Progenitor cell of endocrine pancreas (in vitro differentiated cells): ENCODE data around the gene BAK1. TPM values are rescaled to one million over a fixed set of nuclear protein-coding genes. Genes with fewer than 3 reads are reported as not detected.

Experiments used
- DNase-seq: peaks from one replicate; pipeline ENCODE4 v3.0.0; 2021; ENCODE audit warnings: low spot score; ENCODE audit not compliant: unreplicated experiment
- H3K27ac Mint-ChIP-seq: 2 replicates; pipeline ENCODE4 v1.8.0; 2021; ENCODE audit warnings: mild to moderate bottlenecking, moderate library complexity, mixed read lengths
- H3K27me3 Mint-ChIP-seq: 2 replicates; pipeline ENCODE4 v1.8.0; 2021; ENCODE audit warnings: mixed read lengths
- H3K36me3 Mint-ChIP-seq: 2 replicates; pipeline ENCODE4 v1.8.0; 2022; ENCODE audit warnings: mixed read lengths; ENCODE audit not compliant: insufficient read depth
- H3K4me1 Mint-ChIP-seq: 2 replicates; pipeline ENCODE4 v1.8.0; 2021; ENCODE audit warnings: low read depth, mixed read lengths
- H3K4me3 Mint-ChIP-seq: 2 replicates; pipeline ENCODE4 v1.8.0; 2021; ENCODE audit warnings: low read depth, mild to moderate bottlenecking, moderate library complexity, mixed read lengths
- H3K9me3 Mint-ChIP-seq: 2 replicates; pipeline ENCODE4 v1.8.0; 2021; ENCODE audit warnings: low read depth, mixed read lengths
- long read RNA-seq: library from polyadenylated mRNA; unstranded; transcript quantifications from one replicate; pipeline ENCODE4 v2.0.0, GENCODE V29; 2020
- total RNA-seq: library from RNA; stranded (reverse); gene quantifications from 2 replicates; pipeline ENCODE4 v1.2.1, GENCODE V29; 2021
- TF ChIP-seq, protein P1 (sequence below): fragments of 200-600 bp; sonication (generic); IDR thresholded peaks from one replicate; pipeline ENCODE4 v1.5.0; 2021; ENCODE audit warnings: antibody characterized with exemption, mild to moderate bottlenecking; ENCODE audit not compliant: unreplicated experiment

The BAK1 gene
- 21.0 and 22.4 TPM in 2 replicates for total RNA-seq
- long read RNA-seq, transcript BAK1-202 (6 exons, 2,136 nt) = major isoform, 54 of 60 reads
- long read RNA-seq, partial matches to known transcripts = 3 of 60 reads
- long read RNA-seq, other reads (novel, unspliced or antisense) = 3 of 60 reads

DNA sequence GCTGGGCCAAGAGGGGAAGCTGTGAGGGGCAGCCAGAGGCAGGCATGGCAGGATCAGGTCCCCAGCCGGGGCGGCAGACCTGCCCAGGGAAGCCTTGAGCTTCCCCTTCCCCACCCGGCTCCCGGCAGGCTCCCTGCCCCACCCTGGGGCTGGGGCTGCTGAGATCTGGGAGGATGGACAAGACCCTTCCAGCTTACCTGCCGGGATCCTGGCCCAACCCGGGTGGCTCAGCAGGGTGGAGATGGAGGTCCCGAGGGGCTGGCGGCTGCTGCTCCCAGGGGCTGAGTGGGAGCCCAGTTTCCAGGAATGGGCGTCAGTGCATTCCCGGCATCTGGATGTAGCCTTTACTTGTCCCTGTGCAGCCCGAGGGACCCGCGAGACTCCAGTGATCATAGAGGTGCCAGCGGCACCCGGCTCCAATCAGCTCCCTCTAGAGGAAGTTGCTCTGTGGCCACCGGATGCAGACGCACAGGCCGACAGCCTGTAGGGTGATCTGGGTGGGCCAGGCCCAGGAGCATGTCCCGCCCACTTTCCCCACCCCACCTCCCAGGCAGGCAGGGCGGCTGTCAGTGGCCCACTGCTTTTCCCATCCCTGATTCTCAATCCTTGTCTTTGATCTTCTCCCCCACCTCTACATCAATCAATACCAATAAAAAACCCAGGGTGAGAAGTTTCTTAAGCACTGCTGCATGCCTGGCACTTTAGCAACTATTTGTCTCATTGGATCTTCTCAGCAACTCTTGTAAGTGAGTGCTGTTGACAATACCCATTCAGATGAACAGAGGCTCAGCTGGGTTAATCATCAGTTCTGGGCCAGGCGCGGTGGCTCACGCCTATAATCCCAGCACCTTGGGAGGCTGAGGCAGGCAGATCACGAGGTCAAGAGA is at the start of gene BAK1:
TSS of gene BAK1 (minus strand) at position 449 of the 887 bp plus-strand sequence. CDS start 2,672 bp downstream, outside the sequence.
- DNase-seq = peak; percentile 79
- Mint-ChIP-seq H3K27me3 (no peaks in the 10 kb centered on the region), H3K27ac (peak within 1 kb of the TSS; percentile 89), H3K36me3 (peaks cover 1% of the 10 kb centered on the region), H3K4me3 (peak within 1 kb of the TSS; percentile 78), H3K4me1 (peaks cover 10% of the 10 kb centered on the region), H3K9me3 (no peaks in the 10 kb centered on the region)
- TF ChIP-seq, protein P1, sequence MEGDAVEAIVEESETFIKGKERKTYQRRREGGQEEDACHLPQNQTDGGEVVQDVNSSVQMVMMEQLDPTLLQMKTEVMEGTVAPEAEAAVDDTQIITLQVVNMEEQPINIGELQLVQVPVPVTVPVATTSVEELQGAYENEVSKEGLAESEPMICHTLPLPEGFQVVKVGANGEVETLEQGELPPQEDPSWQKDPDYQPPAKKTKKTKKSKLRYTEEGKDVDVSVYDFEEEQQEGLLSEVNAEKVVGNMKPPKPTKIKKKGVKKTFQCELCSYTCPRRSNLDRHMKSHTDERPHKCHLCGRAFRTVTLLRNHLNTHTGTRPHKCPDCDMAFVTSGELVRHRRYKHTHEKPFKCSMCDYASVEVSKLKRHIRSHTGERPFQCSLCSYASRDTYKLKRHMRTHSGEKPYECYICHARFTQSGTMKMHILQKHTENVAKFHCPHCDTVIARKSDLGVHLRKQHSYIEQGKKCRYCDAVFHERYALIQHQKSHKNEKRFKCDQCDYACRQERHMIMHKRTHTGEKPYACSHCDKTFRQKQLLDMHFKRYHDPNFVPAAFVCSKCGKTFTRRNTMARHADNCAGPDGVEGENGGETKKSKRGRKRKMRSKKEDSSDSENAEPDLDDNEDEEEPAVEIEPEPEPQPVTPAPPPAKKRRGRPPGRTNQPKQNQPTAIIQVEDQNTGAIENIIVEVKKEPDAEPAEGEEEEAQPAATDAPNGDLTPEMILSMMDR = peak; percentile 62

GRCh38 chr6:33628401-33628964 is 48.4 kb upstream of the BAK1 start:
- Mint-ChIP-seq H3K9me3 (no peaks in the 10 kb centered on the region), H3K4me3 (no peak overlapping the region), H3K27me3 (peaks cover 17% of the 10 kb centered on the region), H3K36me3 (peaks cover 5% of the 10 kb centered on the region), H3K4me1 (peaks cover 35% of the 10 kb centered on the region), H3K27ac (peak overlapping the region; percentile 93)
- no peak for DNase-seq
- TF ChIP-seq, protein P1 = no peak

- peaks cover 17% of the 10 kb centered on the region for H3K27me3 Mint-ChIP-seq
- no peaks in the 10 kb centered on the region for H3K9me3 Mint-ChIP-seq
- TF ChIP-seq, protein P1 = no peak
- no peak overlapping the region for H3K4me3 Mint-ChIP-seq
- peaks cover 35% of the 10 kb centered on the region for H3K4me1 Mint-ChIP-seq
- DNase-seq = no peak
- H3K36me3 Mint-ChIP-seq = peaks cover 5% of the 10 kb centered on the region
- peak overlapping the region; percentile 93 for H3K27ac Mint-ChIP-seq
Observed at GRCh38 chr6:33627876-33628275, 47.8 kb upstream of the BAK1 start.

DNA sequence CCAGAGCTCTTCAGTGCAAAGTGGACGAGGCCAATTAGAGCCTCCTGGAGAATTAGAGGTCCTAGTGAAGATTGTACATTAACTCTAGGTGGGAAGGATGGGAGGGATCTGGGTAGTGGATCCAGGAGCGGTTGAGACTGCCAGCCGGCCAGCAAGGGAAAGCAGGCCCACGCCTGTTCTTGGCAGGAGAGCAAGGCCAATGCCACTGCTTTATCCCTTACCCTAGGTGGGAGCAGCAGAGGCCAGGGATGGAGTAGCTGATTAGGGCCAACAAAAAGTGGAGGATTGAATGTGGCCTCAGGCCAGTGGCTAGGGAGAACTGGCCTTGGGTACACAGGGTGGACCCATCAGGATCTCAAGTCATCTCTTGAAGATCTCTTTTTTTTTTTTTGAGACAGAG is 44.8 kb upstream of the BAK1 start:
- H3K27me3 Mint-ChIP-seq = peaks cover 28% of the 10 kb centered on the region
- H3K9me3 Mint-ChIP-seq = no peaks in the 10 kb centered on the region
- no peak overlapping the region for H3K4me3 Mint-ChIP-seq
- no peak for DNase-seq
- TF ChIP-seq, protein P1 = no peak
- peaks cover 35% of the 10 kb centered on the region for H3K4me1 Mint-ChIP-seq
- peaks cover 3% of the 10 kb centered on the region for H3K36me3 Mint-ChIP-seq
- H3K27ac Mint-ChIP-seq = no peak overlapping the region

- H3K4me3 Mint-ChIP-seq = peak overlapping the region; percentile 38
Observed at GRCh38 chr6:33623895-33624381, 43.9 kb upstream of the BAK1 start.

More at GRCh38 chr6:33623895-33624381, 43.9 kb upstream of the BAK1 start:
- peaks cover 36% of the 10 kb centered on the region for H3K4me1 Mint-ChIP-seq
- peaks cover 3% of the 10 kb centered on the region for H3K36me3 Mint-ChIP-seq
- no peaks in the 10 kb centered on the region for H3K9me3 Mint-ChIP-seq
- TF ChIP-seq, protein P1 = no peak
- peaks cover 37% of the 10 kb centered on the region for H3K27me3 Mint-ChIP-seq
- H3K27ac Mint-ChIP-seq = peak overlapping the region; percentile 87
- DNase-seq = no peak
